Iris pigment epithelial cell (primary cell): Measurements from ENCODE around the gene HMGB4.

ENCODE experiments used
- DNase-seq: peaks from one replicate; pipeline ENCODE4 v3.0.0-alpha.2; 2011; ENCODE audit warnings: low read depth

The HMGB4 gene

DNA sequence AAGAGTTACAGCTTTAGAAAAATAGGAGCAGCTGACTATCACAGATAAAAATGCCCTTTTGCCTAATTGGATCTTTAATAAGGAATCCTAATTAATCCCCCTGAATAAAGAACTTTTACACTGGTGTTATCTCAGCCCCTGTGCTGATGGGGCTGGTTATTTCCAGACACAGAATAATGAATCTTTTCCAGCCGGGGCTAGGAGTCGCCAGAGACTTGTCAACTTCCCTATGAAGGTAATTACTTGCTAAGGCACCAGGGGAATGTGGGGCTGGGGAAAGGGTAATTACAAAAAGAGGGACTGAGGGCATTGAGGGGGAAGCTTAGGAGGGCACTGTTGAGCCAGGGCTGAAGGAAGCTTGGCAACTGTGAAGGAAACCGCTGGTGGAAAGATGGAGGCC lies 34.5 kb downstream of the HMGB4 start:
- no peak for DNase-seq

DNA sequence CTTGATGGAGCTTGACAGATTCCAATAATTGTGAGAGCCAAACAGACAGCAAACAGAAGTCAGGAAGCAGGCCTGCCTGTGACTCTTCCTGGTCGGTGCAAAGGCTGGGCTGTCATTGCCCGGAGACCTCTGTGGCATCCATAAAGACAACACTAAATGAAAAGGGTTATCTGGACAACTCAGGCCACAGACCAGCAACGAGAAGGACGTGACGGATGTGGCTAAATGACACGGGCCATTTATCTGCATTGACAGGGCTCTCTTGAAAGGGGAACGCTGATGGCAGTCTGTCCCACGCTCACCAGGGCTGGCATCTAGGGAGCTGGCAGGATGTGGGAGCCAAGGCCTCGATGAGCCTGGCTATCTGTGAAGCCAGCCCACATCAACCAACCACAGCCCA lies 35.0 kb downstream of the HMGB4 start:
- no peak for DNase-seq

DNA sequence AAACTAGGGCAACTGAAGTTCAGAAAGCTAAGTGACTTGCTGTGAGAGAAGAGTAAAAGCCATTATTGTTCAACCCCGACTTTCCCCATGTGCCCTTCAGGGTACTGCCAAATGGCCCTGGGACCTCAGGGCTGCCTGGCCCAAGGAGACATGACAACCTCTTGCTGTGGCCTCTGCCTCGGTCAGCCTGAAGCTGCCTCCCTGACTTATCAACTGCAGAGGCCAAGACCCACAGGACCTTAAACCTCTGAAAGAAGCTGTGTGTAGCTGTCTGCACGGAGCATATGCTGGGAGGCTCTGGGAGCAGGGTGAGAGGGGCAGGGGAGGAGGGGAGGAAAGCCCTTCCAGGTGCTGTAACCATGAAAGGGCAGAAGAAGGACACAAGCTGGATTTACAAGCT lies 35.9 kb downstream of the HMGB4 start:
- no peak for DNase-seq

DNA sequence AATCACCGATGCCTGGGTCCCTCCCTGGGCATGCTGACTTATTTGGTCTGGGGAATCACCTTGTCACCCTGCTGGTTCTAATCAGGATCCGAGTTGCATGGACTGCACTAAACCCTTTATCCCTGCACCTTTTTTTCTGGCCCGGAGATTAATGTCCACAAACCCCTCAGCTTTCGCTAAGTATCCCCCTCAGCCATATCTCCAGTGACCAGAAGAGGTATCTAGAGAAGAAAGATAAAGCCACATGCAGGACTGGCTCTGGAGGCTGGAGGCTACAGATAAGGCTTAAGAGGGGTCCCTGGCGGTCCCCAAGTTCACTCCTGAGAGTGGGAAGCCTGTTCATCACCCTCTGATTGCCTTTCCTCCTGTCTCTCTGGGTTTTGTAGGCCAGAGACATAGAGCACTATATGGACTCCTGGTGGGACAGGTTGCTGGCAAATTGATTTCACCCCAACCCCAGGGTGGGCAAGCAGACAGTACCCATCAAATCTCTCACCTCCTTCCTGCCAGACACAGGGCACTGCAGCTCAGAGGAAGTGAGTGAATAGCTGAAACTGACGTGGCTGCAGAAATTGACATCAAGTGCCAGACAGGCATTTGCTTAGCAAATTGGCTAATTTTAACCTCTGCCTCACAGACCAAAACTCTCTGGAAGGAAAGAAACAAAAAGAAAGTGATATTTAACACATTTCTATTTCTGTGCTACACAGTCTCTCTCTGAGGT lies 38.8 kb downstream of the HMGB4 start:
- no peak for DNase-seq

DNA sequence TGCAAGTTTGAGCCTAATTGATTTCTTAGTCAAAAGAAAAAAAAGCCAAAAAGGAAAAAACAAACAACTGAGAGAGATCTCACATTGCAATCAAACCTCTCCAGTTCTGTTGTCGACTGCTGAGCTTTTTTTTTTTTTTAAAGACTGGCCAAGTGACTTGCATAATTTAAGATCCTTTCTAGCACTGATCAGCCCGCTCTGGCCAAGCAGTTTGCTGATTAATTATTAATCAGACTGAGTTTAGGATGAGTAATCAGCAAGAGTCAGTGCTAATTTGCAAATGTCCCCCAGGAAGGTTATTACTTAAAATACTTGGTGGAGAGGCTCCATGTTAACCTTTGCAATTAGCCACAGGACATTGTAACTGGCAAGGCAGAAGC lies 39.3 kb downstream of the HMGB4 start:
- no peak for DNase-seq

DNA sequence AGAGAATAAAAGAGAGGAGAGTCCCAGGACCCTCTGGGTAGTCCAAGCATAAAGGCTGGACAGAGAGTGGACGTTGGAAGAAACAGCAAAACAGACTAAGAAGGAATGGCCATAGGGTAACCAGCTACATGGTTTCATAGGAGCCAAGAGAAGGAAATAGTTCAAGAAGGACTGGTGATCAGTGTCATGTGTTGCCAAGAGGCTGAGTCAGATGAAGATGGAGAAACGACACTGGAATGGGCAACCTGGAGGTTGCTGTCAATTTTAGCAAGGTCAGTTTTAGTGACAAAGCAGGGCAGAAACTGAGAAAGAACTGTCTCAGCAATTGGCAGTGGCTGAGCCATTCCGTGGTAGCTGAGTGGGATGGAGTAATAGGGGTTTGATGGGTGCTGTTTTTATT lies 41.4 kb downstream of the HMGB4 start:
- no peak for DNase-seq

DNA sequence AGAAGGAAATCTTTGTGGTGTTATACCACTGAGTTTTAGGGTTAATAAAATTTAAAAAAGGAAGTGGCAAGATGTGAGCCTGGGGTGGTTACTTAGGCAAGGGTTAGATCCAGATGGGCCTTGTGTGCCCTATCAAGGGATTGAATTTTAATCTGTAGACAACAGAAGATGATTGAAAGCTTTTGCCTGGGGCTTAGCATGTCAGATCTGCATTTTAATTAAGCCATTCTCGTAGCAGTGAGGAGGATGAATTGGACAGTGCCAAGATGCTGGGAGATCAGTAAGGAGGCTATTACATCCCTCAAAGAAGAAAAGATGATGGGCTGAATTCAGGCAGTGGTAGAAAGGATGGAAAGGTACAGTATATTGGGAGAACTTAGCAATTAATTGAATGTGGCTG lies 42.3 kb downstream of the HMGB4 start:
- DNase-seq = no peak

DNA sequence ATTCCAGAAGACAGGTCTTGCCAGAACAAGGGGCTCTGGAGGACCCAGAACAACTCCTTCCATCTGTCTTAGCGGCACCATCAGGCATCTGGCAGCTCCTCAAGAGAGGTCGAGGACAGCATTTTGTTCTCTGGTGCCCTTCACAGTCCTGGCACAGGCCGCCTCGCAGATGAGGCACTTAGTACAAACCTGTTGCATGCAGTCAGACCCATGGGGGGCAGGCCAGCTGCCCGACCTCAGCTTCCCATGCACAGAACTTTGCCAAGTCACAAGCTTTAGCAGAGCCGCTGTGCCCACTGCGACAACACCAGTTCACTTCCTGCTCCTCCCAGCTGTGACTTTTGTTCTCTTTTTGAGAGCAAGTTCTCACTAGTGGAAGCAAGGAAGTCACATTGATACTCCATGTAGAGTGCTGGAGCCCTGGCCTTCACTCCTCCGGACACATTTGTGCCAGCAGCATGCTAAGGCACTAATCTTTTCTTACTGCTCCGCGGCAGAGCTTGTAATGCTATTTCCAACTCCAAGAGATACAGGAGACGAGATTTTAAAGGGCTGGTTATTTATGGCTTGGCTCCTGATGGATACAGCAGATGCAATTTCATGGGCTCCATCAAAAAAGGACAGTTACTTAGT lies 44.6 kb downstream of the HMGB4 start:
- DNase-seq = no peak
